Purkinje cell (primary cell): ENCODE results near the gene API5. TPM values are rescaled to one million over a fixed set of nuclear protein-coding genes. Genes with fewer than 3 reads are reported as not detected.

ENCODE experiments used
- polyA plus RNA-seq: library from polyadenylated mRNA; unstranded; fragments of >200 nt; fragmentation: Nextera tagmentation; gene quantifications from 2 replicates; pipeline ENCODE4 v1.2.1, GENCODE V29; 2014

API5 gene
- 63.8 and 80.4 TPM in 2 replicates for polyA plus RNA-seq

DNA sequence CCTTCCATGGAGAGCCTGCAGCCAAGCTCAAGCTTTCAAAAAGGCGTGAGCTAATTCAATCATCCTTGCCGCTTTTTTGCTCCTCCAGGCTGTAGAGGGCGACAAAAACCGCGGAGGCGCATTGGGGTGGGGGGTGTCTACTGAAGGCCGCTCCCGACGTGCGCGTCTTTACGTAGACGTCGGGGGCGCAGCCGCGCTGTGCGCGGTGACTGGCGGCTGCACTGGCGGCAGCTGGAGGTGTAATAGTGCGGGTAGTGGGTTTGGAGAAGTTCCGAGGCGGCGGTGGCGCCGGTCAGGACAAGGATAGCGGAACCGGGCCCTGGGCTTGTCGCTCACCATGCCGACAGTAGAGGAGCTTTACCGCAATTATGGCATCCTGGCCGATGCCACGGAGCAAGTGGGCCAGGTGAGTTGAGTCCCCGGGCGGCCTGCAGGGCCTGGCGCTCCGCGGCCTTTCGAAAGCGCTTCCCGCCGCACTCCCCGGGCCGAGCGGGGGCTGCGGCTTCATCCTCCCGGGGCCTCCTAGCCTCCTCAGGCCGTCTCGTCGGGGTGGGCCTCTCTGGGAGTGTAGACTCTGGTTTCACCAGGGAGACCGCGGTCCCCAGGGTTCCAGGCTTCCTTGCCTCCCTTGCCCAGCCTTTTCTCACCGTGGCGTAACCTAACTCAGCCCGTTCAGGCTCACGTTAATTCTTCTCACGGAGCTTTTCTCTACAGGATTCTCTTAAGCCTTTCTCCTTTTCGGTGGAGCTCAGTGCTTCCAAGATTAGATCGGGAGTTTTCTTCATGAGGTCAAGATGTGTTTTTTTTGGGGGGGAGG, at the start of gene API5:
API5 (plus strand) TSS at position 206 of the 817 bp plus-strand sequence; CDS start at position 338, 132 bp downstream.

DNA sequence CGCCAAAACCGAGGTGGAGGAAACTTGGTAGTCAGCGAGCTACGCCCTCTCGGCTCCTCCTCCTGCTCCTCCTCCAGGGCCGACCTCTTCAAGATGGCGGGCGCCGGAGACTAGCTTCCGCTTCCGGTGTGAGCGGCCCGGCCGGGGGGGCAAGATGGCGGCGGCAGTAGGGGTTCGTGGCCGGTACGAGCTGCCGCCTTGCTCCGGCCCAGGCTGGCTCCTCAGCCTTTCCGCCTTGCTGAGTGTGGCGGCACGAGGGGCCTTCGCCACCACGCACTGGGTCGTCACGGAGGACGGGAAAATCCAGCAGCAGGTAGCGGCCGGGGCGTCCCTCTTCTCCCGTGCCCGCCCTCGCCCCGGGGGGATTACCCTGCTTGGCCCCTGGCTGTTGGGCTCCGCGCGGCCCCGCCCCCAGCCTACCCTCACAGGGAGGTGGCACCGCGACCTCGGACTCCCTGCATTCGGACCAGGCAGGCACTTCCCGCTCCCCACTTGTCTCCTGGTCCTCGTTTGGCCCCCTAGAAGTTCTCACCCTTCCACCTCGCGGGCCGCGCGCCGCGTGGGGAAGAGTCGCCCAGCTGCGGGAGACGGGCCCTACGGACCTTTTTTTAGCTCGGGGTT, 47.1 kb downstream of the API5 start, which contains the start of gene TTC17:
TTC17 (plus strand) TSS at position 120 of the 621 bp plus-strand sequence; CDS start at position 155, 35 bp downstream.

Other genes starting within 250 kb of the API5 start
- gene TTC17, start 46.9 kb downstream of the API5 start, polyA plus RNA-seq = 32.3 and 35.0 TPM in 2 replicates